ENCODE data around the gene JKAMP. TPM values are rescaled to one million over a fixed set of nuclear protein-coding genes. Genes with fewer than 3 reads are reported as not detected.

The JKAMP gene, protein sequence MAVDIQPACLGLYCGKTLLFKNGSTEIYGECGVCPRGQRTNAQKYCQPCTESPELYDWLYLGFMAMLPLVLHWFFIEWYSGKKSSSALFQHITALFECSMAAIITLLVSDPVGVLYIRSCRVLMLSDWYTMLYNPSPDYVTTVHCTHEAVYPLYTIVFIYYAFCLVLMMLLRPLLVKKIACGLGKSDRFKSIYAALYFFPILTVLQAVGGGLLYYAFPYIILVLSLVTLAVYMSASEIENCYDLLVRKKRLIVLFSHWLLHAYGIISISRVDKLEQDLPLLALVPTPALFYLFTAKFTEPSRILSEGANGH
- total RNA-seq (2021; ENCODE audit: unreplicated experiment) (46.5 TPM), Bru-seq, nascent RNA (percentile 86 among the genes with signal in this experiment), BruChase-seq, experiment 1, labeled RNA remaining after a 6-hour chase (percentile 90 among the genes with signal in this experiment), BruChase-seq, experiment 2, labeled RNA remaining after a 2-hour chase (percentile 91 among the genes with signal in this experiment)
- polyA plus RNA-seq (2012) = 32.9 and 38.9 TPM in 2 replicates
- long read RNA-seq, transcript JKAMP-201 (7 exons, 1,726 nt) = major isoform, 78 of 129 reads
- long read RNA-seq, transcript JKAMP-203 (7 exons, 1,636 nt) = minor isoform, 26 of 129 reads
- long read RNA-seq, partial matches to known transcripts = 3 of 129 reads
- long read RNA-seq, other reads (novel, unspliced or antisense) = 15 of 129 reads

DNA sequence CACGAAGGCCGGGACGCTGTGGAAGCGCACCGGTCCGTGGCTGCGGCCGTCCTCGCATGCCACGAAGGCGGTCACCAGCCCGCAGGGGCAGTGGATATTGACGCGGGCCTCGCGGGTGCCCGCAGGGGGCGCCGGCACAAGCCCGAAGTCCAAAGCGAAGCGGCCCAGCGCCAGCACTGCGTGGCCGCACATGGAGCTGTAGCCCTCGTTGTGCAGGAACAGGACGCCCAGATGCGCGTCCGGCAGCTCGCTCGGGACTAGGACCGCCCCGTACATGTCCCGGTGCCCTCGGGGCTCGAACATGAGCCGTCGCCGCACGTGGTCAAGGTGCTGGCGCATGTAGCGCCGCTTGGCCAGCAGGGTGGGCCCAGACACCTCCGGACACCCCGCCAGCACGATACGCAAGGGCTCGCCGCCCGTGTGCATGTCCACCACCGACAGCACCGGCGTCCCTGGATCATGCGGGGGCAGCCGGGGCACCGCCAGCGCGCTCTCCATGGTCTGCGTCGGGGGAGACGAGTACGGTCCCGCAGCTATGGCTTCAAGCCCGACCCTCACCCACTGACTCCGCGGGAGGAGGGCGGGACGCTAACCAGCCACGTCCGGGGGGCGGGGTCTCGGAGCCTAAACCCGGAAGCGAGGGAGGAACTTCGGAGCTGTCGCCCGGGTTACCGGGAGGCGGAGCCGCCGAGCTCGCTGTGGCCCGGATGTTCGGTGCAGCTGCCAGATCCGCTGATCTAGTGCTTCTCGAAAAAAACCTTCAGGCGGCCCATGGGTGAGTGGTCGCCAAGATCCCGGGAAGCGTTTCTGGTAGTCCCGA is at the start of gene JKAMP, which contains the start of gene L3HYPDH:
JKAMP (plus strand) TSS at position 699 of the 820 bp plus-strand sequence; CDS start at position 772, 73 bp downstream.
L3HYPDH (minus strand) TSS at position 590 of the 820 bp plus-strand sequence; CDS start at position 498, 92 bp downstream.
- intact Hi-C loops (cut with micrococcal nuclease) = no loop called here
- H3K36me3 ChIP-seq (ENCODE audit: control insufficient read depth in 1 of 2, insufficient read depth in 2 of 2, low read length in 2 of 2) = peaks cover 10 to 16% of the 10 kb centered on the region in 2 experiments; a peak in 3 of 4 replicates
- peak within 1 kb of the TSS; percentile 87 for H3K27ac ChIP-seq (ENCODE audit: low read depth, low read length)
- H3K9ac ChIP-seq (ENCODE audit: low read length) = peak within 1 kb of the TSS; percentile 90
- H3K79me2 ChIP-seq (ENCODE audit: insufficient read depth, low read length) = peaks cover 59% of the 10 kb centered on the region
- H3K9me2 ChIP-seq (ENCODE audit: insufficient read depth) = no peaks in the 10 kb centered on the region
- H3K27me3 ChIP-seq (ENCODE audit: insufficient read depth, low read length) = no peaks in the 10 kb centered on the region
- H3K9me3 ChIP-seq (ENCODE audit: control insufficient read depth in 1 of 2, insufficient read depth in 1 of 2, low read depth in 1 of 2, low read length in 2 of 2) = no peaks in the 10 kb centered on the region
- DNase-seq (ENCODE audit: low read depth, low spot score) (peak; percentile 90), ATAC-seq (peak; percentile 88)
- ChIA-PET POLR2A (interaction anchor here (0.5 to 1.6 kb wide), 4 partner anchors 9 to 1186 kb away, joined by 3 to 4 read pairs (median 3); partner anchors contain the start of gene ARID4A), RAD21 (ENCODE audit: low non-redundant PET in 1 of 2, low total read pairs in 2 of 2, uncharacterized antibody in 2 of 2, unreplicated experiment in 2 of 2) (interaction anchor here in 1 of 2 experiments (0.9 kb wide), 1 partner anchor 93 kb away, joined by 3 read pairs; the partner anchor contains the start of gene CCDC175), CTCF (interaction anchor here (0.5 to 1.5 kb wide), 14 partner anchors 10 to 700 kb away, joined by 3 to 16 read pairs (median 4); partner anchors contain the start of gene CCDC175)
- H4K20me1 ChIP-seq (ENCODE audit: insufficient read depth) = no peaks in the 10 kb centered on the region
- peak within 1 kb of the TSS; percentile 96 for H3K4me2 ChIP-seq (ENCODE audit: low read length)
- H2AFZ ChIP-seq (ENCODE audit: low read depth, low read length, poor library complexity, severe bottlenecking) = no peak within 1 kb of the TSS
- peak within 1 kb of the TSS; percentile 81 to 93 for H3K4me3 ChIP-seq (replicated peaks in 1 of 2; ENCODE audit: low read depth in 1 of 2, low read length in 2 of 2)
- BruUV-seq (replicated peaks) = no TSS peak
- H3K4me1 ChIP-seq (ENCODE audit: control insufficient read depth in 1 of 2, insufficient read depth in 2 of 2, low read length in 2 of 2) = peaks cover 13 to 33% of the 10 kb centered on the region in 2 experiments
- TF ChIP-seq ZNF274 (IDR thresholded peaks at IDR 0.05; ENCODE audit: low read depth, low read length) (no peak), EGR1 (IDR thresholded peaks at IDR 0.05; ENCODE audit: low read depth) (0 out of 2 replicates have a peak, but pooled peaks have one; percentile 31), ELF1 (IDR thresholded peaks at IDR 0.05; ENCODE audit: borderline replicate concordance, low read depth) (peak; percentile 97), FOSL1 (IDR thresholded peaks at IDR 0.05; ENCODE audit: low read depth) (no peak), YY1 (IDR thresholded peaks at IDR 0.05; ENCODE audit: extremely low read depth, insufficient replicate concordance, low read depth, low read length) (no peak), CEBPB (IDR thresholded peaks at IDR 0.05; ENCODE audit: low read depth) (no peak), POLR2AphosphoS5 (IDR thresholded peaks at IDR 0.05; ENCODE audit: low read depth, low read length) (peak; percentile 89), EZH2phosphoT487 (IDR thresholded peaks at IDR 0.05; ENCODE audit: borderline replicate concordance) (no peak), SRF (IDR thresholded peaks at IDR 0.05; ENCODE audit: low read depth) (no peak), EZH2 (IDR thresholded peaks at IDR 0.05) (no peak)
- TF ChIP-seq, protein P1, sequence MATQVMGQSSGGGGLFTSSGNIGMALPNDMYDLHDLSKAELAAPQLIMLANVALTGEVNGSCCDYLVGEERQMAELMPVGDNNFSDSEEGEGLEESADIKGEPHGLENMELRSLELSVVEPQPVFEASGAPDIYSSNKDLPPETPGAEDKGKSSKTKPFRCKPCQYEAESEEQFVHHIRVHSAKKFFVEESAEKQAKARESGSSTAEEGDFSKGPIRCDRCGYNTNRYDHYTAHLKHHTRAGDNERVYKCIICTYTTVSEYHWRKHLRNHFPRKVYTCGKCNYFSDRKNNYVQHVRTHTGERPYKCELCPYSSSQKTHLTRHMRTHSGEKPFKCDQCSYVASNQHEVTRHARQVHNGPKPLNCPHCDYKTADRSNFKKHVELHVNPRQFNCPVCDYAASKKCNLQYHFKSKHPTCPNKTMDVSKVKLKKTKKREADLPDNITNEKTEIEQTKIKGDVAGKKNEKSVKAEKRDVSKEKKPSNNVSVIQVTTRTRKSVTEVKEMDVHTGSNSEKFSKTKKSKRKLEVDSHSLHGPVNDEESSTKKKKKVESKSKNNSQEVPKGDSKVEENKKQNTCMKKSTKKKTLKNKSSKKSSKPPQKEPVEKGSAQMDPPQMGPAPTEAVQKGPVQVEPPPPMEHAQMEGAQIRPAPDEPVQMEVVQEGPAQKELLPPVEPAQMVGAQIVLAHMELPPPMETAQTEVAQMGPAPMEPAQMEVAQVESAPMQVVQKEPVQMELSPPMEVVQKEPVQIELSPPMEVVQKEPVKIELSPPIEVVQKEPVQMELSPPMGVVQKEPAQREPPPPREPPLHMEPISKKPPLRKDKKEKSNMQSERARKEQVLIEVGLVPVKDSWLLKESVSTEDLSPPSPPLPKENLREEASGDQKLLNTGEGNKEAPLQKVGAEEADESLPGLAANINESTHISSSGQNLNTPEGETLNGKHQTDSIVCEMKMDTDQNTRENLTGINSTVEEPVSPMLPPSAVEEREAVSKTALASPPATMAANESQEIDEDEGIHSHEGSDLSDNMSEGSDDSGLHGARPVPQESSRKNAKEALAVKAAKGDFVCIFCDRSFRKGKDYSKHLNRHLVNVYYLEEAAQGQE (IDR thresholded peaks at IDR 0.05; ENCODE audit: low read depth) = no peak
- TF ChIP-seq, protein P2, sequence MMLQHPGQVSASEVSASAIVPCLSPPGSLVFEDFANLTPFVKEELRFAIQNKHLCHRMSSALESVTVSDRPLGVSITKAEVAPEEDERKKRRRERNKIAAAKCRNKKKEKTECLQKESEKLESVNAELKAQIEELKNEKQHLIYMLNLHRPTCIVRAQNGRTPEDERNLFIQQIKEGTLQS (IDR thresholded peaks at IDR 0.05) = no peak
- TF ChIP-seq, protein P3, sequence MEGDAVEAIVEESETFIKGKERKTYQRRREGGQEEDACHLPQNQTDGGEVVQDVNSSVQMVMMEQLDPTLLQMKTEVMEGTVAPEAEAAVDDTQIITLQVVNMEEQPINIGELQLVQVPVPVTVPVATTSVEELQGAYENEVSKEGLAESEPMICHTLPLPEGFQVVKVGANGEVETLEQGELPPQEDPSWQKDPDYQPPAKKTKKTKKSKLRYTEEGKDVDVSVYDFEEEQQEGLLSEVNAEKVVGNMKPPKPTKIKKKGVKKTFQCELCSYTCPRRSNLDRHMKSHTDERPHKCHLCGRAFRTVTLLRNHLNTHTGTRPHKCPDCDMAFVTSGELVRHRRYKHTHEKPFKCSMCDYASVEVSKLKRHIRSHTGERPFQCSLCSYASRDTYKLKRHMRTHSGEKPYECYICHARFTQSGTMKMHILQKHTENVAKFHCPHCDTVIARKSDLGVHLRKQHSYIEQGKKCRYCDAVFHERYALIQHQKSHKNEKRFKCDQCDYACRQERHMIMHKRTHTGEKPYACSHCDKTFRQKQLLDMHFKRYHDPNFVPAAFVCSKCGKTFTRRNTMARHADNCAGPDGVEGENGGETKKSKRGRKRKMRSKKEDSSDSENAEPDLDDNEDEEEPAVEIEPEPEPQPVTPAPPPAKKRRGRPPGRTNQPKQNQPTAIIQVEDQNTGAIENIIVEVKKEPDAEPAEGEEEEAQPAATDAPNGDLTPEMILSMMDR (IDR thresholded peaks at IDR 0.05 in 2 of 3, conservative IDR thresholded peaks at IDR 0.05 in 1 of 3; ENCODE audit: borderline replicate concordance in 1 of 3, insufficient read depth in 1 of 3, low read depth in 2 of 3, low read length in 2 of 3) = peak; percentile 35 to 54 (median 47); a peak in 5 of 6 replicates

Data from HCT116 (cell line).